Left cardiac atrium (tissue), 4 donors: ENCODE measurements around the gene THAP12. TPM values are rescaled to one million over a fixed set of nuclear protein-coding genes. Genes with fewer than 3 reads are reported as not detected.
"Not testable (repeated sequence)": the region's sequence is repeated elsewhere in the genome, so short reads cannot be mapped to it uniquely, and the experiment has no call there.

ENCODE experiments used
- ATAC-seq, 2 donors: fragments of 200-7000 bp; cut with Tn5 transposase; one replicate each; pipeline ENCODE4 v1.9.1; 2020; ENCODE audit warnings: mild to moderate bottlenecking in 2 of 2, moderate library complexity in 2 of 2
- DNase-seq: peaks from one replicate; pipeline ENCODE4 v3.0.0-alpha.2; 2020
- intact Hi-C, 2 donors: fragments of 100-400 bp; cut with DNase I; formaldehyde crosslinking; loops; one replicate each; pipeline versions ENCODE4 v1.14.1 to v1.15.1; 2022 to 2023
- total RNA-seq, 2 donors: library from RNA; stranded (reverse); fragmentation: NEBNext Ultra II Directional; extraction: Animal tissue kit (Norgen Biotek cat#: 25700); gene quantifications; one replicate each; pipeline ENCODE4 v1.2.1, GENCODE V29; 2021
- donor health status: DM: no; HTN: yes; CAD: no.
- donor health status: DM: no; HTN: yes; CAD: no; lungs with severe emphysema.
- donor health status: DM: yes; HTN: yes; CAD: no.
- donor health status: Dilated cardiomyopathy.

Gene THAP12
- total RNA-seq, 2 donors from 2014 or later: 16.5 to 25.2 TPM

GRCh38 chr11:76334826-76335389, 46.0 kb downstream of the THAP12 start:
- intact Hi-C loops: no loop called here
- DNase-seq (no peak), ATAC-seq (no peak)

GRCh38 chr11:76330651-76331050, 50.3 kb downstream of the THAP12 start:
- intact Hi-C loops: no loop called here
- no peak for DNase-seq
- ATAC-seq: no peak

- intact Hi-C loops: loop anchor here in 1 of 2 donors (10.0 kb wide), 1 partner anchor 95 kb away; no protein-coding TSS in a partner anchor
- ATAC-seq (no peak), DNase-seq (no peak)
Observed at GRCh38 chr11:76329983-76330382, 50.9 kb downstream of the THAP12 start.

GRCh38 chr11:76329084-76329648, 51.8 kb downstream of the THAP12 start:
- ATAC-seq: no peak
- DNase-seq: no peak
- intact Hi-C loops: loop anchor here in 1 of 2 donors (10.0 kb wide), 1 partner anchor 94 kb away; no protein-coding TSS in a partner anchor

GRCh38 chr11:76327756-76328388, 53.1 kb downstream of the THAP12 start:
- DNase-seq (peak; percentile 34), ATAC-seq (peak; percentile 87 to 90)
- intact Hi-C loops: loop anchor here in 1 of 2 donors (10.0 kb wide), 1 partner anchor 93 kb away; no protein-coding TSS in a partner anchor

GRCh38 chr11:76327202-76327601, 53.7 kb downstream of the THAP12 start:
- no peak for DNase-seq
- ATAC-seq: peak in 1 of 2 donors; percentile 24
- intact Hi-C loops: loop anchor here in 1 of 2 donors (10.0 kb wide), 1 partner anchor 92 kb away; no protein-coding TSS in a partner anchor

- intact Hi-C loops: loop anchor here in 1 of 2 donors (10.0 kb wide), 1 partner anchor 90 kb away; no protein-coding TSS in a partner anchor
- ATAC-seq: no peak
- no peak for DNase-seq
Observed at GRCh38 chr11:76325185-76325584, 55.7 kb downstream of the THAP12 start.

- ATAC-seq: no peak
- no peak for DNase-seq
- intact Hi-C loops: loop anchor here in 1 of 2 donors (10.0 kb wide), 1 partner anchor 89 kb away; no protein-coding TSS in a partner anchor
Observed at GRCh38 chr11:76323804-76324203, 57.1 kb downstream of the THAP12 start.

GRCh38 chr11:76323375-76323774, 57.6 kb downstream of the THAP12 start:
- DNase-seq, ATAC-seq: not testable (repeated sequence)
- intact Hi-C loops: loop anchor here in 1 of 2 donors (10.0 kb wide), 1 partner anchor 89 kb away; no protein-coding TSS in a partner anchor

- DNase-seq (no peak), ATAC-seq (no peak)
- intact Hi-C loops: loop anchor here in 1 of 2 donors (10.0 kb wide), 1 partner anchor 88 kb away; no protein-coding TSS in a partner anchor
Observed at GRCh38 chr11:76322942-76323341, 58.0 kb downstream of the THAP12 start.

- ATAC-seq: peak in 1 of 2 donors; percentile 13
- intact Hi-C loops: loop anchor here in 1 of 2 donors (10.0 kb wide), 1 partner anchor 88 kb away; no protein-coding TSS in a partner anchor
- no peak for DNase-seq
Observed at GRCh38 chr11:76322540-76322939, 58.4 kb downstream of the THAP12 start.

GRCh38 chr11:76321820-76322524, 59.0 kb downstream of the THAP12 start:
- DNase-seq: no peak
- intact Hi-C loops: loop anchor here (2.0 to 10.0 kb wide), 2 partner anchors 87 to 115 kb away; partner anchors contain the start of gene WNT11 (in 1 of the 2)
- ATAC-seq: no peak

GRCh38 chr11:76321340-76321739, 59.6 kb downstream of the THAP12 start:
- DNase-seq: no peak

GRCh38 chr11:76320929-76321328, 60.0 kb downstream of the THAP12 start:
- ATAC-seq (no peak), DNase-seq (no peak)
- intact Hi-C loops: loop anchor here (2.0 to 10.0 kb wide), 2 partner anchors 86 to 114 kb away; partner anchors contain the start of gene WNT11 (in 1 of the 2)

More at GRCh38 chr11:76321340-76321739, 59.6 kb downstream of the THAP12 start:
- intact Hi-C loops: loop anchor here (2.0 to 10.0 kb wide), 2 partner anchors 87 to 115 kb away; partner anchors contain the start of gene WNT11 (in 1 of the 2)
- no peak for ATAC-seq

GRCh38 chr11:76319798-76320197, 61.1 kb downstream of the THAP12 start:
- not testable (repeated sequence) for ATAC-seq
- intact Hi-C loops: loop anchor here (2.0 to 10.0 kb wide), 5 partner anchors 85 to 525 kb away; partner anchors contain the start of gene WNT11 (in 1 of the 2)

GRCh38 chr11:76318744-76319384, 62.1 kb downstream of the THAP12 start:
- peak; percentile 87 for DNase-seq
- ATAC-seq: peak; percentile 86 to 89
- intact Hi-C loops: loop anchor here in 1 of 2 donors (2.0 to 10.0 kb wide), 3 partner anchors 110 to 524 kb away; no protein-coding TSS in a partner anchor

More at GRCh38 chr11:76319798-76320197, 61.1 kb downstream of the THAP12 start:
- DNase-seq: not testable (repeated sequence)

GRCh38 chr11:76317296-76317695, 63.6 kb downstream of the THAP12 start:
- intact Hi-C loops: loop anchor here in 1 of 2 donors (5.0 to 10.0 kb wide), 2 partner anchors 420 to 522 kb away; no protein-coding TSS in a partner anchor
- no peak for DNase-seq
- ATAC-seq: no peak

- ATAC-seq: no peak
- no peak for DNase-seq
- intact Hi-C loops: loop anchor here in 1 of 2 donors (5.0 to 10.0 kb wide), 2 partner anchors 419 to 522 kb away; no protein-coding TSS in a partner anchor
Observed at GRCh38 chr11:76316726-76317125, 64.2 kb downstream of the THAP12 start.
